Measurements from ENCODE around the gene BTBD16. TPM values are rescaled to one million over a fixed set of nuclear protein-coding genes. Genes with fewer than 3 reads are reported as not detected.

Gene BTBD16
- total RNA-seq, 1 donor from 2014 or later, result 0.35 TPM

- no peak for TF ChIP-seq CTCF (IDR thresholded peaks at IDR 0.05)
- ATAC-seq (no peak), DNase-seq (no peak)
- intact Hi-C loops (cut with DNase I), result no loop called here
- Histone ChIP-seq H3K27ac (no peak overlapping the region), H3K36me3 (no peaks in the 10 kb centered on the region), H3K27me3 (no peaks in the 10 kb centered on the region), H3K4me3 (no peak overlapping the region), H3K9me3 (no peaks in the 10 kb centered on the region), H3K4me1 (no peaks in the 10 kb centered on the region)
Measured at GRCh38 chr10:122338609-122339441, 67.7 kb downstream of the BTBD16 start.

DNA sequence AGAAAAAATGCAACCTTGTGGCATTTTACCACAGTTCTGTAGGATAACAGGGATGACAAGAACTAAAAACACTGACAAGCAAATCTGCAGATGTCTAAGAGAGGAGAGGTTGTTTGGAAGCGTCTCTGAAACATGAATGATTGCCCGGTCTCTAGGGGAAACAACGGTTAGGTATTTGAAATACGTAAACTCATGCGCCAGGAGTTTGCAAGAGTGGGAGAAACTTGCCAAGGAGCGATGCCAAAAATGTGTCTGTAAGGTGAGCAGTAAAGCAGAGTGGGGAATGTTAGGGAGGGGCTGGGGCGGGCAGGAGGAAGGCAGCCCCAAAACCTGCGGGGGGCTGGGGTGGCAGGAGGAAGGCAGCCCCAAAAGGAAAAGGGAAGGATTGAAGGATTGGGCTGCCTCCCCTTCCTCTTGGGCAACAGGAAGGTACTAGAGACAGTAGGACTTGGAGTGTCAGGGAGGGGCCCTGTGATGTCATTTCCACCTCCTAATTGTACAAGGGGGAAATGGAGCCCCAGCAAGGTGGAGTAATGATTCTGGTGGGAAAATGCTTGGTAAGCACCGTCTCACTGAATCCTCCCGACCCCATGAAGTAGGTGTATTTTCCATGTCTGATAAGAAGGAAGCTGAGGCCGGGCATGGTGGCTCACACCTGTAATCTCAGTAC, 70.2 kb downstream of the BTBD16 start:
- H3K27ac ChIP-seq, result no peak overlapping the region
- no peaks in the 10 kb centered on the region for H3K4me1 ChIP-seq
- intact Hi-C loops (cut with DNase I), result no loop called here
- no peak for TF ChIP-seq CTCF (IDR thresholded peaks at IDR 0.05)
- H3K4me3 ChIP-seq, result no peak overlapping the region
- H3K27me3 ChIP-seq, result no peaks in the 10 kb centered on the region
- ATAC-seq, result peak; percentile 69
- no peaks in the 10 kb centered on the region for H3K9me3 ChIP-seq
- H3K36me3 ChIP-seq, result no peaks in the 10 kb centered on the region
- DNase-seq, result peak; percentile 42

DNA sequence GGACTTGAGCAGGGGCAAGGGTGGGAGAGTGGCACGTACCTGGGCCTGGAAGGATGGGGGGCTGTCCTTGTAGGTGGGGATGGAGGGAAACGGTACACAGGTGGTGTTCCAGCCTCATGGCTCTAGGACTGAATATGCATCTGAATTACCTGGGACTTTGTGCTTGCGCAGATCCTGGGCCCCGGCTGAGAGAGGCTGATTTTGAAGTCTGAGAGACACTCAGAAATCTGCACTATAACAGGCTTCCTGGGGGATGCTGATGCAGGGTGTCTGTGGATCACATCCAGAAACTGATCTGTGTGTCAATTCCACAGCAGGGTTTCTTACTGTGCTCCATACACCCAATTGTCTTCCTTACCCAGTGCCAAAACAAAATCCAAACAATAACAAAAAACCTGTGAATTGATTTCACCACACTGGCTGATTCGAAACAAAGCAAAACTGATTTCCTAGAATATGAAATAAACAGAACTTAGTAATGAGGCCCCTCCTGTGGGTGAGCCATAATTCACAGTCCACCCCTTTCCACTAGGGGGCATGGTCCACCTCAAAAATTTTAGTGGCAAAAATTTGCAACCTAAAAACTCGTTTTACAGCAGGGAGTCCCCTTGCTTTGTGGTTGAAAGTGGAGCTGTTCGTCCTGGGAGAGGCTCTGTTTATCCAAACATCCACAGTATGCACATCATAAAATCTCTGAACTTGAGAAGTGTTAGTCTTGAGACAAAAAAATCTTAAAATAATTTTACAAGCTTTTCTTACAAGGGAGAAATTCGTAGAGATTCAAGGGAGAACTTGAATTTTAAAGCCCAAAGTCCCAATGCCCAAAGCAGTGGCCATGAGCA, 71.4 kb downstream of the BTBD16 start:
- TF ChIP-seq CTCF (IDR thresholded peaks at IDR 0.05), result peak; percentile 84
- Histone ChIP-seq H3K27ac (no peak overlapping the region), H3K9me3 (no peaks in the 10 kb centered on the region), H3K27me3 (no peaks in the 10 kb centered on the region), H3K4me3 (no peak overlapping the region), H3K4me1 (no peaks in the 10 kb centered on the region), H3K36me3 (no peaks in the 10 kb centered on the region)
- DNase-seq (no peak), ATAC-seq (peak; percentile 71)
- intact Hi-C loops (cut with DNase I), result no loop called here

- Histone ChIP-seq H3K9me3 (no peaks in the 10 kb centered on the region), H3K36me3 (no peaks in the 10 kb centered on the region), H3K27ac (no peak overlapping the region), H3K27me3 (no peaks in the 10 kb centered on the region), H3K4me1 (no peaks in the 10 kb centered on the region), H3K4me3 (no peak overlapping the region)
- no peak for TF ChIP-seq CTCF (IDR thresholded peaks at IDR 0.05)
- intact Hi-C loops (cut with DNase I), result no loop called here
- DNase-seq (no peak), ATAC-seq (no peak)
Measured at GRCh38 chr10:122343135-122343800, 72.2 kb downstream of the BTBD16 start.

DNA sequence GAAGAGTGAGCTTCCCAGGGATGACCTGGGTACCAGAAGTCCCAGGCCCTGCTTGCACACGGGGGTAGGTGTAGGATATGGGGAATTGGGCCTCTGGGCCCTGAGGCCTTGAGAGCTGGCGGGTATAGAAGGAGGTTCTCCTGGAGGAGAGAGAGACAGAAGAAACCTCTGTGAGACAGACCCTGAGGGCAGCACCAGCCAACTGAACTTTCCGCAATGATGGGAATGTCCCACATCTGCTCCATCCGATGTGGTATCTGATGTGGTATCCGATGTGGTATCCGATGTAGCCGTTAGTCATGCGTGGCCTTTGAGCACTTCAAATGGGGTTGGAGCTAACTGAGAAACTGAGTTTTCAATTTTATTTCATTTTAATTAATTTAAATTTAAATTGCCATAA, 72.8 kb downstream of the BTBD16 start:
- Histone ChIP-seq H3K27ac (no peak overlapping the region), H3K4me3 (no peak overlapping the region), H3K36me3 (no peaks in the 10 kb centered on the region), H3K9me3 (no peaks in the 10 kb centered on the region), H3K4me1 (no peaks in the 10 kb centered on the region), H3K27me3 (no peaks in the 10 kb centered on the region)
- DNase-seq (no peak), ATAC-seq (no peak)
- TF ChIP-seq CTCF (IDR thresholded peaks at IDR 0.05), result no peak
- intact Hi-C loops (cut with DNase I), result no loop called here
